Measurements from ENCODE around the gene MAN1A1. TPM values are rescaled to one million over a fixed set of nuclear protein-coding genes. Genes with fewer than 3 reads are reported as not detected.

The MAN1A1 gene
- total and polyA plus RNA-seq, 2 experiments from 2014 or later: 2.0 to 8.7 TPM

DNA sequence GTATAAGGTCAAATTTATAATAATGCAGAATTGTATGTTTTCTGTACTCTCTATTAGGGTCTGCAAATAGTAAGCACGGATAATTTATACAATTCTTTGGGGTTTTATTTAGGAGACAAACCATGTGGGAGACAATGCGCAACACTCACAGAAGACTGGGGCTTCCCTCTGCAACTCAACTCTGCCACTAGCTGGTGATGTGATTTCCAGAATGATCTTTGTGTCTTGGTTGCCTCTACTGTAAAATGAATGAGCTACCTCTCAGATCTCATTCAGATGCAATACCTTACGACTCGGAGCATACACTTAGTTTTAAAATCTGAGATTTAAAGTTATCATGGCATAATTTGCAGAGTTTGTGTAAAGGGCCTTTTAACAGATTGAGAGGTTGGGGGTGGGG lies 6.4 kb downstream of the MAN1A1 start:
- H3K36me3 Mint-ChIP-seq (ENCODE audit: low read depth): no peaks in the 10 kb centered on the region
- Histone ChIP-seq H3K4me2 (no peak overlapping the region), H3K79me2 (replicated peaks; ENCODE audit: insufficient read depth) (no peaks in the 10 kb centered on the region), H3K4me1 (ENCODE audit: insufficient read depth) (peaks cover 20% of the 10 kb centered on the region), H3K9me2 (ENCODE audit: insufficient read depth) (0 out of 2 replicates have a peak, but pooled peaks cover 2% of the 10 kb centered on the region), H4K20me1 (replicated peaks; ENCODE audit: insufficient read depth) (no peaks in the 10 kb centered on the region), H3K36me3 (ENCODE audit: insufficient read depth) (no peaks in the 10 kb centered on the region), H3K27me3 (ENCODE audit: insufficient read depth) (peaks cover 18% of the 10 kb centered on the region), H2AFZ (no peak overlapping the region), H3F3A (replicated peaks; ENCODE audit: low read depth) (no peaks in the 10 kb centered on the region), H3K4me3 (no peak overlapping the region), H3K27ac (ENCODE audit: low read depth) (no peak overlapping the region)
- peaks cover 22% of the 10 kb centered on the region; the same call in 2 of the 3 replicates for H3K4me1 Mint-ChIP-seq
- no peak overlapping the region for H3K4me3 Mint-ChIP-seq
- no peak for ATAC-seq
- peaks cover 4% of the 10 kb centered on the region for H3K27me3 Mint-ChIP-seq (ENCODE audit: insufficient read depth, low read depth, poor library complexity)
- H3K27ac Mint-ChIP-seq: no peak overlapping the region
- no peaks in the 10 kb centered on the region for H3K9me3 Mint-ChIP-seq
- TF ChIP-seq, protein P1, sequence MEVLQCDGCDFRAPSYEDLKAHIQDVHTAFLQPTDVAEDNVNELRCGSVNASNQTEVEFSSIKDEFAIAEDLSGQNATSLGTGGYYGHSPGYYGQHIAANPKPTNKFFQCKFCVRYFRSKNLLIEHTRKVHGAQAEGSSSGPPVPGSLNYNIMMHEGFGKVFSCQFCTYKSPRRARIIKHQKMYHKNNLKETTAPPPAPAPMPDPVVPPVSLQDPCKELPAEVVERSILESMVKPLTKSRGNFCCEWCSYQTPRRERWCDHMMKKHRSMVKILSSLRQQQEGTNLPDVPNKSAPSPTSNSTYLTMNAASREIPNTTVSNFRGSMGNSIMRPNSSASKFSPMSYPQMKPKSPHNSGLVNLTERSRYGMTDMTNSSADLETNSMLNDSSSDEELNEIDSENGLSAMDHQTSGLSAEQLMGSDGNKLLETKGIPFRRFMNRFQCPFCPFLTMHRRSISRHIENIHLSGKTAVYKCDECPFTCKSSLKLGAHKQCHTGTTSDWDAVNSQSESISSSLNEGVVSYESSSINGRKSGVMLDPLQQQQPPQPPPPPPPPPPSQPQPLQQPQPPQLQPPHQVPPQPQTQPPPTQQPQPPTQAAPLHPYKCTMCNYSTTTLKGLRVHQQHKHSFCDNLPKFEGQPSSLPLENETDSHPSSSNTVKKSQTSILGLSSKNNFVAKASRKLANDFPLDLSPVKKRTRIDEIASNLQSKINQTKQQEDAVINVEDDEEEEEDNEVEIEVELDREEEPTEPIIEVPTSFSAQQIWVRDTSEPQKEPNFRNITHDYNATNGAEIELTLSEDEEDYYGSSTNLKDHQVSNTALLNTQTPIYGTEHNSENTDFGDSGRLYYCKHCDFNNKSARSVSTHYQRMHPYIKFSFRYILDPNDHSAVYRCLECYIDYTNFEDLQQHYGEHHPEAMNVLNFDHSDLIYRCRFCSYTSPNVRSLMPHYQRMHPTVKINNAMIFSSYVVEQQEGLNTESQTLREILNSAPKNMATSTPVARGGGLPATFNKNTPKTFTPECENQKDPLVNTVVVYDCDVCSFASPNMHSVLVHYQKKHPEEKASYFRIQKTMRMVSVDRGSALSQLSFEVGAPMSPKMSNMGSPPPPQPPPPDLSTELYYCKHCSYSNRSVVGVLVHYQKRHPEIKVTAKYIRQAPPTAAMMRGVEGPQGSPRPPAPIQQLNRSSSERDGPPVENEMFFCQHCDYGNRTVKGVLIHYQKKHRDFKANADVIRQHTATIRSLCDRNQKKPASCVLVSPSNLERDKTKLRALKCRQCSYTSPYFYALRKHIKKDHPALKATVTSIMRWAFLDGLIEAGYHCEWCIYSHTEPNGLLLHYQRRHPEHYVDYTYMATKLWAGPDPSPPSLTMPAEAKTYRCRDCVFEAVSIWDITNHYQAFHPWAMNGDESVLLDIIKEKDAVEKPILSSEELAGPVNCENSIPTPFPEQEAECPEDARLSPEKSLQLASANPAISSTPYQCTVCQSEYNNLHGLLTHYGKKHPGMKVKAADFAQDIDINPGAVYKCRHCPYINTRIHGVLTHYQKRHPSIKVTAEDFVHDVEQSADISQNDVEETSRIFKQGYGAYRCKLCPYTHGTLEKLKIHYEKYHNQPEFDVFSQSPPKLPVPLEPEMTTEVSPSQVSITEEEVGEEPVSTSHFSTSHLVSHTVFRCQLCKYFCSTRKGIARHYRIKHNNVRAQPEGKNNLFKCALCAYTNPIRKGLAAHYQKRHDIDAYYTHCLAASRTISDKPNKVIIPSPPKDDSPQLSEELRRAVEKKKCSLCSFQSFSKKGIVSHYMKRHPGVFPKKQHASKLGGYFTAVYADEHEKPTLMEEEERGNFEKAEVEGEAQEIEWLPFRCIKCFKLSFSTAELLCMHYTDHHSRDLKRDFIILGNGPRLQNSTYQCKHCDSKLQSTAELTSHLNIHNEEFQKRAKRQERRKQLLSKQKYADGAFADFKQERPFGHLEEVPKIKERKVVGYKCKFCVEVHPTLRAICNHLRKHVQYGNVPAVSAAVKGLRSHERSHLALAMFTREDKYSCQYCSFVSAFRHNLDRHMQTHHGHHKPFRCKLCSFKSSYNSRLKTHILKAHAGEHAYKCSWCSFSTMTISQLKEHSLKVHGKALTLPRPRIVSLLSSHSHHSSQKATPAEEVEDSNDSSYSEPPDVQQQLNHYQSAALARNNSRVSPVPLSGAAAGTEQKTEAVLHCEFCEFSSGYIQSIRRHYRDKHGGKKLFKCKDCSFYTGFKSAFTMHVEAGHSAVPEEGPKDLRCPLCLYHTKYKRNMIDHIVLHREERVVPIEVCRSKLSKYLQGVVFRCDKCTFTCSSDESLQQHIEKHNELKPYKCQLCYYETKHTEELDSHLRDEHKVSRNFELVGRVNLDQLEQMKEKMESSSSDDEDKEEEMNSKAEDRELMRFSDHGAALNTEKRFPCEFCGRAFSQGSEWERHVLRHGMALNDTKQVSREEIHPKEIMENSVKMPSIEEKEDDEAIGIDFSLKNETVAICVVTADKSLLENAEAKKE (CRISPR knock-in tag; IDR thresholded peaks at IDR 0.05): no peak
- TF ChIP-seq POLR2AphosphoS5 (IDR thresholded peaks at IDR 0.05; ENCODE audit: low read depth): no peak
- TF ChIP-seq, protein P2, sequence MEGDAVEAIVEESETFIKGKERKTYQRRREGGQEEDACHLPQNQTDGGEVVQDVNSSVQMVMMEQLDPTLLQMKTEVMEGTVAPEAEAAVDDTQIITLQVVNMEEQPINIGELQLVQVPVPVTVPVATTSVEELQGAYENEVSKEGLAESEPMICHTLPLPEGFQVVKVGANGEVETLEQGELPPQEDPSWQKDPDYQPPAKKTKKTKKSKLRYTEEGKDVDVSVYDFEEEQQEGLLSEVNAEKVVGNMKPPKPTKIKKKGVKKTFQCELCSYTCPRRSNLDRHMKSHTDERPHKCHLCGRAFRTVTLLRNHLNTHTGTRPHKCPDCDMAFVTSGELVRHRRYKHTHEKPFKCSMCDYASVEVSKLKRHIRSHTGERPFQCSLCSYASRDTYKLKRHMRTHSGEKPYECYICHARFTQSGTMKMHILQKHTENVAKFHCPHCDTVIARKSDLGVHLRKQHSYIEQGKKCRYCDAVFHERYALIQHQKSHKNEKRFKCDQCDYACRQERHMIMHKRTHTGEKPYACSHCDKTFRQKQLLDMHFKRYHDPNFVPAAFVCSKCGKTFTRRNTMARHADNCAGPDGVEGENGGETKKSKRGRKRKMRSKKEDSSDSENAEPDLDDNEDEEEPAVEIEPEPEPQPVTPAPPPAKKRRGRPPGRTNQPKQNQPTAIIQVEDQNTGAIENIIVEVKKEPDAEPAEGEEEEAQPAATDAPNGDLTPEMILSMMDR (conservative IDR thresholded peaks at IDR 0.05; ENCODE audit: low read depth in 2 of 2): peak in 1 of 2 experiments; percentile 32; a peak in 2 of 4 replicates
- TF ChIP-seq JUNB (IDR thresholded peaks at IDR 0.05; ENCODE audit: unreplicated experiment): no peak
- no peak for TF ChIP-seq NANOG (IDR thresholded peaks at IDR 0.05; ENCODE audit: borderline replicate concordance)
- DNase-seq (ENCODE audit: low spot score): no peak
